HG03064 (cell line): Measurements from ENCODE around the gene ACOX3.
A peak's percentile ranks its signal among the peaks of the same experiment; 100 is the strongest.

Source experiments
- ATAC-seq: cut with Tn5 transposase; IDR thresholded peaks from one replicate; pipeline ENCODE4 v1.9.1; 2021; ENCODE audit warnings: low read depth; ENCODE audit not compliant: unreplicated experiment

ACOX3 gene

GRCh38 chr4:8468746-8469535 lies 28.4 kb upstream of the ACOX3 start:
- no peak for ATAC-seq

- no peak for ATAC-seq
Measured at GRCh38 chr4:8467016-8467415, 26.5 kb upstream of the ACOX3 start.

- no peak for ATAC-seq
Measured at GRCh38 chr4:8465615-8466611, 25.4 kb upstream of the ACOX3 start.

- no peak for ATAC-seq
Measured at GRCh38 chr4:8464381-8464780, 23.9 kb upstream of the ACOX3 start.

GRCh38 chr4:8463811-8464210 lies 23.3 kb upstream of the ACOX3 start:
- no peak for ATAC-seq

GRCh38 chr4:8461616-8462015 lies 21.1 kb upstream of the ACOX3 start:
- ATAC-seq: no peak

- ATAC-seq: no peak
Measured at GRCh38 chr4:8461086-8461485, 20.6 kb upstream of the ACOX3 start.

GRCh38 chr4:8459867-8460445 lies 19.4 kb upstream of the ACOX3 start:
- ATAC-seq: no peak

GRCh38 chr4:8457646-8458252 lies 17.2 kb upstream of the ACOX3 start:
- no peak for ATAC-seq

- ATAC-seq: no peak
Measured at GRCh38 chr4:8453957-8454356, 13.4 kb upstream of the ACOX3 start.

GRCh38 chr4:8451440-8452182 lies 11.1 kb upstream of the ACOX3 start:
- no peak for ATAC-seq

GRCh38 chr4:8446122-8446521 lies 5.6 kb upstream of the ACOX3 start:
- no peak for ATAC-seq

GRCh38 chr4:8443801-8444200 lies 3.3 kb upstream of the ACOX3 start:
- ATAC-seq: no peak

- ATAC-seq: no peak
Measured at GRCh38 chr4:8442596-8443358, 2.3 kb upstream of the ACOX3 start.

- ATAC-seq: no peak
Measured at GRCh38 chr4:8441499-8442091, 1.1 kb upstream of the ACOX3 start.

GRCh38 chr4:8439914-8440491 lies 520 bp downstream of the ACOX3 start:
- ATAC-seq: peak; percentile 23

GRCh38 chr4:8439168-8439567 lies 1.4 kb downstream of the ACOX3 start:
- no peak for ATAC-seq

- ATAC-seq: no peak
Measured at GRCh38 chr4:8438743-8439142, 1.8 kb downstream of the ACOX3 start.

- no peak for ATAC-seq
Measured at GRCh38 chr4:8437281-8437680, 3.2 kb downstream of the ACOX3 start.
